Cardiac muscle cell (in vitro differentiated cells and primary cell): Measurements from ENCODE around the gene PHOSPHO2. TPM values are rescaled to one million over a fixed set of nuclear protein-coding genes. Genes with fewer than 3 reads are reported as not detected.
A peak's percentile ranks its signal among the peaks of the same experiment; 100 is the strongest.

Source experiments
- DNase-seq, 2 donors: peaks; one replicate each; pipeline versions ENCODE4 v3.0.0 to v3.0.0-alpha.2; 2010 to 2017; ENCODE audit warnings: low read depth in 1 of 2, low spot score in 1 of 2
- H3K27ac ChIP-seq: fragments of 200-600 bp; sonication (generic); 2 replicates; pipeline ENCODE4 v1.5.1; 2016
- H3K27me3 ChIP-seq: fragments of 200-600 bp; sonication (generic); 2 replicates; pipeline ENCODE4 v1.6.0; 2016; ENCODE audit warnings: control low read depth
- H3K36me3 ChIP-seq: fragments of 200-600 bp; sonication (generic); 2 replicates; pipeline ENCODE4 v1.5.1; 2016; ENCODE audit warnings: control low read depth
- H3K4me1 ChIP-seq: fragments of 200-600 bp; sonication (generic); 2 replicates; pipeline ENCODE4 v1.8.1; 2017; ENCODE audit warnings: low read depth, mild to moderate bottlenecking, mixed run types
- H3K4me3 ChIP-seq: fragments of 200-600 bp; sonication (generic); 2 replicates; pipeline ENCODE4 v1.5.1; 2016; ENCODE audit warnings: mild to moderate bottlenecking
- H3K9me3 ChIP-seq: fragments of 200-600 bp; sonication (generic); 2 replicates; pipeline ENCODE4 v1.5.1; 2017; ENCODE audit warnings: low read depth, mild to moderate bottlenecking, control low read depth
- polyA plus RNA-seq: library from polyadenylated mRNA; unstranded; fragments of >200 nt; fragmentation: Nextera tagmentation; extraction: Ambion mirVana; gene quantifications from 2 replicates; pipeline ENCODE4 v1.2.1, GENCODE V29; 2016
- total RNA-seq: library from RNA; depleted of rRNA; stranded (reverse); fragments of >200 nt; gene quantifications from 2 replicates; pipeline ENCODE4 v1.2.3, GENCODE V29; 2016
- TF ChIP-seq, protein P1 (sequence below): IDR thresholded peaks from 2 replicates; pipeline ENCODE4 v1.5.1; 2012; ENCODE audit warnings: low read depth, mild to moderate bottlenecking, low read length

Gene PHOSPHO2
- total and polyA plus RNA-seq, 2 experiments from 2014 or later = 3.4 to 3.8 TPM

DNA sequence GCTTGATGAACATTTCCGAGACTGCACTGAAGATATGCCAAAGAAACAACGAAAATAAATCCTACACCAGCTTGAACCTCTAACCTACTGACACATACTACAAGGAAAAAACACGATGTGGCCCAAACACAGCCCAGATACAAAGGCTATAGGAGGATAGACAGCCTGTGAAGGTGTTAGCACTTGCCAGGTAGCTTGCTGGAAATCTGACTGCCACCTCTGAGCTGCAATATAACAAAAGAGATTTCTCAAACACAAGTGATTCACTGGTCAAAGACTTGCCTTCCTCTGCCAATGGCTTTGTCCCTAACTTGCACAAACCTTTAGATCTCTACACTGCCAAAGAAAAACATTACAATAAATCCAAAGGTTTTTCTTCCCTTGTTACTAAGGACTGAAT, 21.2 kb upstream of the PHOSPHO2 start:
- DNase-seq = no peak
- TF ChIP-seq, protein P1, sequence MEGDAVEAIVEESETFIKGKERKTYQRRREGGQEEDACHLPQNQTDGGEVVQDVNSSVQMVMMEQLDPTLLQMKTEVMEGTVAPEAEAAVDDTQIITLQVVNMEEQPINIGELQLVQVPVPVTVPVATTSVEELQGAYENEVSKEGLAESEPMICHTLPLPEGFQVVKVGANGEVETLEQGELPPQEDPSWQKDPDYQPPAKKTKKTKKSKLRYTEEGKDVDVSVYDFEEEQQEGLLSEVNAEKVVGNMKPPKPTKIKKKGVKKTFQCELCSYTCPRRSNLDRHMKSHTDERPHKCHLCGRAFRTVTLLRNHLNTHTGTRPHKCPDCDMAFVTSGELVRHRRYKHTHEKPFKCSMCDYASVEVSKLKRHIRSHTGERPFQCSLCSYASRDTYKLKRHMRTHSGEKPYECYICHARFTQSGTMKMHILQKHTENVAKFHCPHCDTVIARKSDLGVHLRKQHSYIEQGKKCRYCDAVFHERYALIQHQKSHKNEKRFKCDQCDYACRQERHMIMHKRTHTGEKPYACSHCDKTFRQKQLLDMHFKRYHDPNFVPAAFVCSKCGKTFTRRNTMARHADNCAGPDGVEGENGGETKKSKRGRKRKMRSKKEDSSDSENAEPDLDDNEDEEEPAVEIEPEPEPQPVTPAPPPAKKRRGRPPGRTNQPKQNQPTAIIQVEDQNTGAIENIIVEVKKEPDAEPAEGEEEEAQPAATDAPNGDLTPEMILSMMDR = no peak
- no peak overlapping the region for H3K4me3 ChIP-seq
- H3K9me3 ChIP-seq = no peaks in the 10 kb centered on the region
- H3K36me3 ChIP-seq = no peaks in the 10 kb centered on the region
- no peaks in the 10 kb centered on the region for H3K4me1 ChIP-seq
- no peaks in the 10 kb centered on the region for H3K27me3 ChIP-seq
- no peak overlapping the region for H3K27ac ChIP-seq

DNA sequence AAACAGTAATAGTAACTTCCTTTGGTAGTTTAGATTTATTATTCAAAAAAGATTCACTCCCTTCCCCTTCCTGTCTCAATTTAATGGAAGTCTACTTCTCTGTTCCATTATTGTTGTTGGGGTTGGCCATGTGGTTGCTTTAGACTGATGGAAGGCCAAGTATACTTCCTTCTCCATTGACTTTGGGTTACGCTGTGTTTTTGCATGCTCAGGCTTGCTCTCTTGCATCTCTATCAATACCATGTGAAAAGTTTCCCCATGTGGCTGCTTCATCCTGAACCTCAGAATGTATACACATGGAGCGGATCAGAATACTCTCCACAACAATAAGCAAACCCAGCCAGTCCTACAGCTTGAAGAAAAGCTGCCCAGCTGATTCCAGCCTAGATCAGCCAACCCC, 20.3 kb upstream of the PHOSPHO2 start:
- no peaks in the 10 kb centered on the region for H3K27me3 ChIP-seq
- TF ChIP-seq, protein P1 = no peak
- H3K27ac ChIP-seq = no peak overlapping the region

DNA sequence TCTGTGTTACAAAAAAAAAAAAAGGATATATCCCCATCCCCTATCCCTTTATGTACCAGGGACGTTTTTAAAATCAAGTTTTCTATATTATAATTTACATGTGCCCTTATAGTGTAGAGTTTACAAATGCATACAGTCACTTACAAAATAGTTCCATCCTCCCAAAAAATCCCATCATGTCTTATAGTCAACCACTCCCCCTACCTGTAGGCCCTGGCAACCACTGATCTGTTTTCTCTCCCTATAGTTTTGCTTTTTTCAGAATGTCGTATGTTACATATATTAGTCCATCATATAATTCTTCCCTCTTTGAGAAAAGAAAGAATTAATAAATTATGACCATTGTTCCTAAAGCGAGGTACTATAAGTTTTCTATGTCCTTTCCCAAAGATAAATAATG, 17.9 kb upstream of the PHOSPHO2 start:
- H3K9me3 ChIP-seq = no peaks in the 10 kb centered on the region
- H3K27ac ChIP-seq = no peak overlapping the region

More for the DNA sequence above, 20.3 kb upstream of the PHOSPHO2 start:
- Histone ChIP-seq H3K36me3 (no peaks in the 10 kb centered on the region), H3K9me3 (no peaks in the 10 kb centered on the region), H3K4me3 (no peak overlapping the region), H3K4me1 (no peaks in the 10 kb centered on the region)
- DNase-seq = no peak

DNA sequence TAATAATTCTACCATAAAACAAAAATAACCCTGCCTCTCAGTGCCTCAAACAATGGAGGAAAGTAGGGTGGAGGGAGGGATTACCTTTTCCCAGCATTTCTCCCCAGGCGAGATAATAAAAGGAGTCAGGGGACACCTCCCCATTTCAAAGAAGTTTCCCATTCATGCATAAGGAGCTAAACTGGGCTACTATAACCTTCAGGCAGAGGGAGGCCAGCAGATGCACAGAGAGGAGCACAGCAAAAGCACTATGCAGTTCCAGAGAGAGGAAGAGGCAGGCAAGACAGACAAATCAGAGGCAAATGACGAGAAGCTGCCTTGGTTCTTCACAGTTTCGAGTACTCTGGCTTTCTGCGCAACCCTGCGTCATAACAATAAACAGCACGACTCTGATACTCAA, 17.4 kb upstream of the PHOSPHO2 start:
- no peaks in the 10 kb centered on the region for H3K9me3 ChIP-seq
- DNase-seq = no peak
- no peaks in the 10 kb centered on the region for H3K27me3 ChIP-seq
- H3K4me3 ChIP-seq = no peak overlapping the region
- no peak overlapping the region for H3K27ac ChIP-seq
- TF ChIP-seq, protein P1 = no peak
- no peaks in the 10 kb centered on the region for H3K4me1 ChIP-seq
- no peaks in the 10 kb centered on the region for H3K36me3 ChIP-seq

More for the DNA sequence above, 17.9 kb upstream of the PHOSPHO2 start:
- Histone ChIP-seq H3K36me3 (no peaks in the 10 kb centered on the region), H3K4me3 (no peak overlapping the region), H3K4me1 (no peaks in the 10 kb centered on the region), H3K27me3 (no peaks in the 10 kb centered on the region)
- DNase-seq = no peak
- TF ChIP-seq, protein P1 = peak; percentile 17

DNA sequence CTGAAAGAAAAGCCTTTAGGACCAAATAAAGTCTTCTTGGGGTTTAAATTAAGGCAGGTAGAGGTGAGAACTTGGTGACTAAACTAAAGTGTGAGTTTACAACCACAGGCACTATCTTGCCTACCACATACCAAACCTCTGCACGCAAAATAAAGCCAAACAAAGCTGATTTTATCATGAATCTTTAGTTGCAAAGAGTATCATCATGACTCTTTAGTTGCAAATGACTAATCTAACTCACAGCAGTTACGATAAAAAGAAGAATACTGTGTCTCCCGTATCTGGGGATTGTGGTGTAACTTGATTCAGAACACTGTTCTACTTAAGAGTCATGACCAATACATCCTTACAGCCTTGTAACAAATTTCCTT, 11.2 kb upstream of the PHOSPHO2 start:
- no peak overlapping the region for H3K27ac ChIP-seq
- TF ChIP-seq, protein P1 = no peak
- H3K36me3 ChIP-seq = no peaks in the 10 kb centered on the region
- H3K27me3 ChIP-seq = no peaks in the 10 kb centered on the region
- H3K9me3 ChIP-seq = no peaks in the 10 kb centered on the region
- H3K4me3 ChIP-seq = no peak overlapping the region
- no peak for DNase-seq
- no peaks in the 10 kb centered on the region for H3K4me1 ChIP-seq

DNA sequence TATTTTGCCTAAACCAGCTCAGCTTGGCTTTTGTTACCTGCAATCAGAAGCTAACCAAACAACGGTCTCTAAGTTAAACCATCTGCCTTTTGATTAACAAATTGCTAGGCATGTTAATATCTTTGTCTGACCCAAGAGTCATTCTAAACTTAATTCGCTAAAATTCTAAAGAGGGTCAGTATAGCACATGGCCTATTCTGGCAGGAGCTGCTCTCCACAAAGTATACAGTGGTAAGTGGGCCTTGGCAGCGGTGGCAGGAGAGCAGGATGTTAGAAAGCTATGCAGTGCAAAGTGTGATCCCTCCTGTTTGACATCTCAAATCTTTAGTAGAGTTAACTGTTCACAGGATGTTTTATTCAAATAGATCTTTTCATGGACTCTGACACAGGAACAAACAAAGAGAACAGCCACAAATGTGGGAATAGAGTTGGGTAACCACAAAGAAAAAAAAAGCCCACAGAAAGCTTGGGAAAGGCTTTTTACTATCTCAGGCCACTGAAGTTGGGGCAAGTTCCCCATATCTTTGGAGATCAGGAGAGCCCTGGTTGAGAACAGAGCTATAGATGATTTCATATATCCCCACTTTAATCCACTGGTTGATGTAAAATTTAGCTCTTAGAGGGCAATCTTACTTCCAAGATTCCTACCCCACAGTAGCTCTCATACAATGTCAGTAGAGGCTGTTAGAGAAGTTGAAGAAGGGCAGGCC, 10.7 kb upstream of the PHOSPHO2 start:
- H3K9me3 ChIP-seq = no peaks in the 10 kb centered on the region
- no peak overlapping the region for H3K27ac ChIP-seq
- H3K4me3 ChIP-seq = no peak overlapping the region
- H3K4me1 ChIP-seq = no peaks in the 10 kb centered on the region
- H3K36me3 ChIP-seq = no peaks in the 10 kb centered on the region
- no peak for DNase-seq
- no peaks in the 10 kb centered on the region for H3K27me3 ChIP-seq
- TF ChIP-seq, protein P1 = no peak
